Caco-2 (cell line): ENCODE measurements around the gene SMIM23. TPM values are rescaled to one million over a fixed set of nuclear protein-coding genes. Genes with fewer than 3 reads are reported as not detected.

ENCODE experiments used
- BruUV-seq: library from RNA; stranded (reverse); fragments of 400-500 nt; replicated peaks from 2 replicates; lab custom pipeline; 2021; lab: Mats Ljungman, UMichigan
- CTCF ChIA-PET: fragments of 300-600 bp; sonication (Branson Sonifier 250); formaldehyde crosslinking; loops from one replicate; lab custom pipeline; 2022; ENCODE audit warnings: antibody characterized with exemption; lab: Charles Lee
- POLR2A ChIA-PET: fragments of 300-600 bp; sonication (Branson Sonifier 250); formaldehyde crosslinking; loops from one replicate; lab custom pipeline; 2022; ENCODE audit warnings: antibody characterized with exemption; lab: Charles Lee
- DNase-seq, 2 experiments: peaks; one replicate each; pipeline versions ENCODE4 v3.0.0 to v3.0.0-alpha.2; 2020 to 2022
- H3K27me3 ChIP-seq: replicated peaks from 2 replicates; pipeline ENCODE4 v1.6.0; 2011; ENCODE audit warnings: low read length; ENCODE audit not compliant: control insufficient read depth, insufficient read depth
- H3K36me3 ChIP-seq: 2 replicates; pipeline ENCODE4 v1.5.1; 2011; ENCODE audit warnings: low read length; ENCODE audit not compliant: control insufficient read depth, insufficient read depth
- H3K4me1 ChIP-seq: fragments of 250-450 bp; sonication (Bioruptor Pico); 2 replicates; pipeline ENCODE4 v1.5.1; 2020; ENCODE audit warnings: mild to moderate bottlenecking
- H3K4me3 ChIP-seq: 2 replicates; pipeline ENCODE4 v1.5.1; 2011; ENCODE audit warnings: low read depth, mild to moderate bottlenecking, control low read depth, low read length
- H3K9me3 ChIP-seq: fragments of 250-450 bp; sonication (Bioruptor Pico); 2 replicates; pipeline ENCODE4 v1.5.1; 2020; ENCODE audit warnings: mild to moderate bottlenecking, moderate library complexity
- H3K27ac Mint-ChIP-seq: one replicate; pipeline ENCODE4 v1.8.0; 2022; ENCODE audit warnings: mixed read lengths; ENCODE audit not compliant: unreplicated experiment
- H3K27me3 Mint-ChIP-seq: one replicate; pipeline ENCODE4 v1.8.0; 2022; ENCODE audit warnings: mixed read lengths; ENCODE audit not compliant: insufficient read depth, unreplicated experiment
- H3K36me3 Mint-ChIP-seq: one replicate; pipeline ENCODE4 v1.8.0; 2022; ENCODE audit warnings: mild to moderate bottlenecking, mixed read lengths; ENCODE audit not compliant: insufficient read depth, unreplicated experiment
- H3K4me1 Mint-ChIP-seq: one replicate; pipeline ENCODE4 v1.8.0; 2022; ENCODE audit warnings: low read depth, mixed read lengths; ENCODE audit not compliant: unreplicated experiment
- H3K4me3 Mint-ChIP-seq: one replicate; pipeline ENCODE4 v1.8.0; 2022; ENCODE audit warnings: mild to moderate bottlenecking, moderate library complexity, mixed read lengths; ENCODE audit not compliant: unreplicated experiment
- H3K9me3 Mint-ChIP-seq: one replicate; pipeline ENCODE4 v1.8.0; 2022; ENCODE audit warnings: mixed read lengths; ENCODE audit not compliant: unreplicated experiment
- intact Hi-C: fragments of 100-400 bp; cut with micrococcal nuclease; formaldehyde crosslinking; loops from one replicate; pipeline ENCODE4 v1.10.0; 2022; ENCODE audit not compliant: unreplicated experiment
- total RNA-seq: library from RNA; stranded (reverse); gene quantifications from 2 replicates; pipeline ENCODE4 v1.2.3, GENCODE V29; 2022
- TF ChIP-seq, protein P1 (sequence below), 2 experiments: fragments of 200-600 bp in 1 of 2; IDR thresholded peaks; 1 replicate in 1 of 2; 2 replicates in 1 of 2; pipeline versions ENCODE4 v1.5.1 to v1.8.0; 2011 to 2022; ENCODE audit warnings: antibody characterized with exemption in 1 of 2, control low read depth in 1 of 2, inconsistent platforms in 1 of 2, low read depth in 1 of 2, low read length in 1 of 2, mild to moderate bottlenecking in 1 of 2, moderate library complexity in 1 of 2; ENCODE audit not compliant: insufficient read depth in 1 of 2, severe bottlenecking in 1 of 2, unreplicated experiment in 1 of 2

Gene SMIM23
- total RNA-seq, 1 experiment from 2014 or later: not detected

DNA sequence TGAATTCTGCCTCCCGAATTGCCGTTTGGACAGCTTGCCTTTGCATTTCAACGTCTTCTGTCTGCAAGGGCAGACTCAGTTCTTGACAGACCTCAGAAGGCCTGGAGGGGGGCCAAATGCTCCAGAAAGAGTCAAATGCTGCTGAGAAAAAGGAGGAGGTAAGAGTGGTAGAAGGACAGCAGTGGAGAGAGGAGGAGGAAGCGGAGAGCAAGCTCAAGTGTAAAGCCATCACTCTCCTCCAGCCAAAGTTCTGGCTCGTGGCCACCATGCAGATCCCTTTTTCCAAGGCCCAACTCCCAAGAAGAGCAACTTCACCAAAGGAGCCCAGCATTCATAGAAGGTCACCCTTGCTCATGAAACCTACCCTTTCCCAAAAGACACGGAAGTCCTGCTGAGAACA is 36.9 kb upstream of the SMIM23 start:
- TF ChIP-seq, protein P1, sequence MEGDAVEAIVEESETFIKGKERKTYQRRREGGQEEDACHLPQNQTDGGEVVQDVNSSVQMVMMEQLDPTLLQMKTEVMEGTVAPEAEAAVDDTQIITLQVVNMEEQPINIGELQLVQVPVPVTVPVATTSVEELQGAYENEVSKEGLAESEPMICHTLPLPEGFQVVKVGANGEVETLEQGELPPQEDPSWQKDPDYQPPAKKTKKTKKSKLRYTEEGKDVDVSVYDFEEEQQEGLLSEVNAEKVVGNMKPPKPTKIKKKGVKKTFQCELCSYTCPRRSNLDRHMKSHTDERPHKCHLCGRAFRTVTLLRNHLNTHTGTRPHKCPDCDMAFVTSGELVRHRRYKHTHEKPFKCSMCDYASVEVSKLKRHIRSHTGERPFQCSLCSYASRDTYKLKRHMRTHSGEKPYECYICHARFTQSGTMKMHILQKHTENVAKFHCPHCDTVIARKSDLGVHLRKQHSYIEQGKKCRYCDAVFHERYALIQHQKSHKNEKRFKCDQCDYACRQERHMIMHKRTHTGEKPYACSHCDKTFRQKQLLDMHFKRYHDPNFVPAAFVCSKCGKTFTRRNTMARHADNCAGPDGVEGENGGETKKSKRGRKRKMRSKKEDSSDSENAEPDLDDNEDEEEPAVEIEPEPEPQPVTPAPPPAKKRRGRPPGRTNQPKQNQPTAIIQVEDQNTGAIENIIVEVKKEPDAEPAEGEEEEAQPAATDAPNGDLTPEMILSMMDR (IDR thresholded peaks at IDR 0.05; ENCODE audit: insufficient read depth in 1 of 2, low read depth in 1 of 2, low read length in 1 of 2, severe bottlenecking in 1 of 2, unreplicated experiment in 1 of 2): no peak
- no peak overlapping the region for H3K4me3 ChIP-seq
- Mint-ChIP-seq H3K27ac (no peak overlapping the region), H3K4me1 (no peaks in the 10 kb centered on the region), H3K27me3 (peaks cover 3% of the 10 kb centered on the region), H3K4me3 (no peak overlapping the region), H3K9me3 (no peaks in the 10 kb centered on the region), H3K36me3 (no peaks in the 10 kb centered on the region)
- no TSS peak for BruUV-seq
- H3K27me3 ChIP-seq: no peaks in the 10 kb centered on the region; the same call in 1 of the 2 replicates
- no peak for DNase-seq
- no peaks in the 10 kb centered on the region for H3K4me1 ChIP-seq
- ChIA-PET CTCF (no interaction called here), POLR2A (no interaction called here)
- H3K36me3 ChIP-seq: no peaks in the 10 kb centered on the region
- intact Hi-C loops: no loop called here
- H3K9me3 ChIP-seq: no peaks in the 10 kb centered on the region

DNA sequence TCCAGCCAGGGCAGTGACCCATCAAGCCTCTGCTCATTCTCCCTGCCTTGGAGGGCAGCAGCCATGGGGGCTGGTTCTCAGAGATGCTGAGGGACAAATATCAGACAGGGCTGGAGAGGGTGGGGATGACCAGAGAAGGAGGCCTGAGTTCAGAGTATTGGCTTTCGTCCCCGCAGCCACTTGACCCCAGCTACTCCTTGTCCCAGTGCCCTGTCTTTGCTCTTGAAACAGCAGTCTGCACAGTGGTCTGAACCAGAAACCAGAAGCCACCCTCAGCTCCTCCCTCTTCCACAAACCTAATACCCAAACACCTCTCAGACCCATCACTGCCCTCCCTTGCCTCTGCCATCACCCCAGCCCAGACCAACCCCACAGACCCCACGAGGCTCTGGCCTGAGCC is 36.3 kb upstream of the SMIM23 start:
- CTCF ChIA-PET: no interaction called here
- no peak for DNase-seq
- Histone ChIP-seq H3K4me3 (no peak overlapping the region), H3K9me3 (no peaks in the 10 kb centered on the region), H3K27me3 (no peaks in the 10 kb centered on the region; the same call in 1 of the 2 replicates), H3K4me1 (no peaks in the 10 kb centered on the region), H3K36me3 (no peaks in the 10 kb centered on the region)
- BruUV-seq: no TSS peak
- POLR2A ChIA-PET: no interaction called here
- intact Hi-C loops: no loop called here
- H3K36me3 Mint-ChIP-seq: no peaks in the 10 kb centered on the region
- H3K27me3 Mint-ChIP-seq: peaks cover 3% of the 10 kb centered on the region
- no peaks in the 10 kb centered on the region for H3K9me3 Mint-ChIP-seq
- TF ChIP-seq, protein P1 (IDR thresholded peaks at IDR 0.05; ENCODE audit: insufficient read depth in 1 of 2, low read depth in 1 of 2, low read length in 1 of 2, severe bottlenecking in 1 of 2, unreplicated experiment in 1 of 2): no peak
- H3K4me1 Mint-ChIP-seq: no peaks in the 10 kb centered on the region
- H3K27ac Mint-ChIP-seq: no peak overlapping the region
- no peak overlapping the region for H3K4me3 Mint-ChIP-seq

DNA sequence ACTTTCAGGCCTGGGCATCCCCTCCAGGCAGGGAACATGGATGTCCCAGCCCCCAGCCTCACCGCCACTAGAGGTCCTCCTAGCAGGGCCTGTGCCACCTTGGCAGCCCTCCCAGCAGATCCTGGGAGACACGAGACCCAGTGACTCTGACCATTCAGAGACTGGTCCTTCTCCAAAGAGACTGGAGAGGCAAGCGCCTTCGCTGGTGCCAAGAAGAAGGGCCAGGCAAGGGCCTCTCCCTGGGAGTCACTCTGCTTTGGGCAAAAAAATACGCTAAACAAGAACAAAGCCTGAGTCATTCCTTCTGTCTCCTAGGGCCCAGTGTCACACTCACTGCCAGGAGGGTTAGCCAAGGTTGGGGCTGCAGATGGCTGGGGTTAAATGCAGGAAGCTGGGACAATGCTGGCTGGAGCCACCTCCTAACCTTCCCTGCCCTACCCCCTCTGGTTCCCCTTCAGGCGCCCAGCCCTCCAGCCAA is 35.3 kb upstream of the SMIM23 start:
- no peak overlapping the region for H3K4me3 Mint-ChIP-seq
- H3K9me3 ChIP-seq: no peaks in the 10 kb centered on the region
- H3K27me3 Mint-ChIP-seq: peaks cover 3% of the 10 kb centered on the region
- H3K36me3 Mint-ChIP-seq: no peaks in the 10 kb centered on the region
- peak in 1 of 2 experiments; percentile 11 for DNase-seq
- POLR2A ChIA-PET: no interaction called here
- no peak overlapping the region for H3K27ac Mint-ChIP-seq
- no peaks in the 10 kb centered on the region for H3K36me3 ChIP-seq
- H3K27me3 ChIP-seq: no peaks in the 10 kb centered on the region; the same call in 1 of the 2 replicates
- no peak overlapping the region for H3K4me3 ChIP-seq
- intact Hi-C loops: no loop called here
- no peaks in the 10 kb centered on the region for H3K4me1 ChIP-seq
- no peaks in the 10 kb centered on the region for H3K9me3 Mint-ChIP-seq
- BruUV-seq: no TSS peak
- CTCF ChIA-PET: no interaction called here
- TF ChIP-seq, protein P1 (IDR thresholded peaks at IDR 0.05; ENCODE audit: insufficient read depth in 1 of 2, low read depth in 1 of 2, low read length in 1 of 2, severe bottlenecking in 1 of 2, unreplicated experiment in 1 of 2): no peak
- no peaks in the 10 kb centered on the region for H3K4me1 Mint-ChIP-seq
